GM21526 (cell line): Measurements from ENCODE around the gene COL25A1.

Source experiments
- ATAC-seq: cut with Tn5 transposase; IDR thresholded peaks from one replicate; pipeline ENCODE4 v1.9.1; 2021; ENCODE audit warnings: moderate library complexity; ENCODE audit not compliant: unreplicated experiment, low FRiP score

Gene COL25A1

DNA sequence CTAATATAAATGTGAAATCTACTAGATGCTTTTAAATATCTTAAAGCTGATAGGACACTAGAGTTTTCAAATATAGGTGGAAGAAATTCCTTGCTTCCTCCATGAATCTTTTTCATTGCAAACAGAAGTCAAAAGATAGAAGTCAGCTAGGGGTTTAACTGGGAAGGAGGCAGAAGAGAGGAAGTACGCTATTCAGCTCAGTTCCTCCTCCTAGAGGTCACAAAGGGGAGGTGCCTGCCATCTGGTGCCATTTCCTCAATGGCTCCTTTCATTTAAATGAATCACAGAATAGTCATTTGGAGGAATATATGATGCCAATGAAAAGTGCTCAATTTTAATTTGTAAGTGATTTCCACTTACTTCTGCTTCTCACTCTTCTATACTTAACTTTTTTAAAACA, 8.5 kb downstream of the COL25A1 start:
- ATAC-seq: peak; percentile 98

DNA sequence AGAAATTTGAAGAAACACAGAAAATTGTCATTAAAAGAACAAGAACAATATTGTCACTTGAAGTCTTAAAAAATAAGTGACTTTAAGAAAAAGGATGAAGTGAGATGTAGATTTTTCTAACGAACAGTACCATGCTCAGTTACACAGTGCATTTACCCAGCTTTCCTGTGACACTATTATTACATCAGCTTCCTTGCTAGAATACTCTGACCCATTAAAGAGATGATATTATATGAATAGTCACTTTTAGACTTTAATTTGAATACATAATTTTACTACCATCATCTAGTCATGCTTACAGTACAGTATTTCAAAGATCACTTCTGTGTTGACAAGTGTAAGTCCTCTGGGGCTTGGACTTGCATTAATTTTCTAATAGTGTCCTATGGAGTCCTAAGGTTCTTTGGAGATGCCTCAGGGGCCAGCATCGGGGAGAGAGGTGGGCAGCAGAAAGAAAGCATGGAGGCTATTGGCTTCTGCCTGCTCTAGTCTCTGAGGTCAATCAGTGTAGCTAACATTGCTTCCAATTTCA, 10.7 kb downstream of the COL25A1 start:
- no peak for ATAC-seq

DNA sequence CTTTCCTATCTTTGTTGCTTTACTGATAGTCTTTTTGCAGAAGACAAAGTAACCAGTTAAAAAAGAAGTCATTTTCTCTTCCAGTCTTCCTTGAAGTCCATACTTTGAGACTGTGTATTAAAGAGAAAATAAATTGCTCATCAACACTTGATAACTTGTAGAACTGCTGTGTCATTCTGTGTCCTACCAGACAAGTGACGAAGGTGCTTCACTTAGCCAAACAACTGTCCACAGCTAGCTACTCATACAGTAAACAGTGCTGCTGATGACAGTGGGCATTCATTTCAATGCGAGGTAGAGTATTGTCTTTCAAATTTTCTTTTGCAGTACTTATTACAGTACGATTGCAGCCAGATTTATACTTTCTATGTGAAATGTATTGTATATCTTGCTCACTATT, 11.5 kb downstream of the COL25A1 start:
- no peak for ATAC-seq

DNA sequence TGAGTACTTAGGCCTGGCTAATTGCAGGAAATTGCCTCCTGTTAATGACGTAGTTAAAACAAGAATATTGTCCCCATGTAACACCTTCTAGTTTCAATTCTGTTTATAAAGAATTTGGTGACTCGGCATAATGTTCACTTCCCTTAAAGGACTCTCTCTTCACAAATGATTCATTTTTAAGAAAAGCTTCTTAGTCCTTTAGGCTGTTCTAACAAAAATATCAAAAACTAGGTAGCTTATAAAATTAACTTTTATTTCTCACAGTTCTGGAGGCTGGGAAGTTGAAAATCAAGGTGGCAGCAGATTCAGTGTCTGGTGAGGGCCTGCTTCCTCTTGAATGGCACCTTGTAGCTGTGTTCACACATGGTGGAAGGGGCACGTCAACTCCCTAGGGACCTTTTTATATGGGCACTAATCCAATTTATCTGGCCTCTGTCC, 23.8 kb downstream of the COL25A1 start:
- peak; percentile 90 for ATAC-seq

DNA sequence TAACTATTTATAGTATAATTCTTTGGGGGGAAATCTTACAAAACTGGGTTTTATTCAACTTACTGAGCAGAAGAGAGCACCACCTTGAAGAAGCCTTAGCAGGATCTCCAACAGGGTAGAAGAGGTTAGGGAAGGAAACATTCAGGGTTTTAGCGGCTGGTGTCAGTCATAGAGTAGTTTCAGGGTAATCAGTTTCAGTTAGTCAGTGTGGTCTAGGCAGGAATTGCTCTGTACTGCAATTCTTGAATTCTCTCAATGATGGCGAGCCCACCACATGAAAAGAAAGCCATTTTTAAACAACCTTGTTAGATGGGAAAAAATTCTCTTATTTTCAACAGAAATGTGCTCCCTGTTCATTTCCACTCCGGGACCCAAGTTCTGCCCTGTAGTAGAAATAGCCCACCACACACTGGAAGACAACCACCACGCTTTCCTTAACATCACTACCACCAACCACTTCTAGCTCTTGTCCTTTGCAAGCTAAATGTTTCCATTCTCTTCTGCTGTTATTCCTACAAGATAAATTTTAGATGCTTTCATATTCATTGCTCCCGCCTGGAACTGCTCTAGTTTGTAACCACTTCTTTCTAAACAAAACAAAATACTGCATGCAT, 25.9 kb downstream of the COL25A1 start:
- peak; percentile 82 for ATAC-seq

DNA sequence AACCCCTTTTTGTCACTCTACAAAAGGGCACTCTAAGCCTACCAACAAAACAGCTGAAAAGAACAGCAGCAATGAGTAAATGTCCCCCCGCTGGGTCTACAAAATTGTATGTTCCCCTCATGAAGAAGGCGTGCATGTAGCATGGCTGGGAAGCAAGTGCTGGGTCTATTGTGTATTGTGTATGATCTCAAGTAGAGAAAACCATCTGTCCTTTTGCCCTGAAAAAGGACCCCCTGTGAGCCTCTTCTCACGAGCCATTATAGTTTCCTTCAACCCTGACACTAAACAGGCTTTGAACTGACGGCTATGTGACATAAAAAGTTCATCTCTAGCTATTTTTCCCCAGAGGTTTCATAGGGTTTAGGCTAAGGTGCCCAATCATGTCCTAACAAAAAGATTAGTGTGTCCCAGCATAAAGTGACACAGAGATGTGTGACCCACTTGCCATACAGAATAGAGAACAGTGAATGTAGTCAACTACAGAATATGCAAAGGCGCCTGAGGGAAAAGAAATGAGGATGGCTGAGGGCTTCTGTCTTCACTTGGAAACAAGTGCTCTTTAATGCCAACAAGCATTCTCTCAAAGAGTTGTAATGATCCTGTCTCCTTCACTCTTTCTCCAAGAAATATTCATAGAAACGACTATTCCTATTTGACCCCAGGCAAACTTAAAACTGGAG, 27.3 kb downstream of the COL25A1 start:
- ATAC-seq: no peak

DNA sequence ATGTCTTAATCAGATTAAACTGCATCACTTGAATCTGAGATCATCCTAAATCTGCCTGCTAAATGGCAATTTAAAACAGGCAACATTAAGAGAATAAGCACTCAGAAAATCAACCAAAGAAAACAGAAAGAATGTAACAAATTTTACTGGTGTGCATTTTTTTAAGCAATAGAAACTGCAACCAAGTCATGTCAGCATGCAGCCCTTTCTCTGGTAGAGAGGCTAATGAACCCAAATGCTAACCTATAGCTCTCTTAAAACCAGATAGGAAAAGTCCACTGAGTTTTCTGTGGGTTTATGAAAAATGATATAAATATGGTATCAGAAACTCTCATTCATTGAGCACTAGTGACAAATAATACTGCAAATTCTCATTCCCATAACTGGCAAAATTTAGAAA, 35.6 kb downstream of the COL25A1 start:
- no peak for ATAC-seq

DNA sequence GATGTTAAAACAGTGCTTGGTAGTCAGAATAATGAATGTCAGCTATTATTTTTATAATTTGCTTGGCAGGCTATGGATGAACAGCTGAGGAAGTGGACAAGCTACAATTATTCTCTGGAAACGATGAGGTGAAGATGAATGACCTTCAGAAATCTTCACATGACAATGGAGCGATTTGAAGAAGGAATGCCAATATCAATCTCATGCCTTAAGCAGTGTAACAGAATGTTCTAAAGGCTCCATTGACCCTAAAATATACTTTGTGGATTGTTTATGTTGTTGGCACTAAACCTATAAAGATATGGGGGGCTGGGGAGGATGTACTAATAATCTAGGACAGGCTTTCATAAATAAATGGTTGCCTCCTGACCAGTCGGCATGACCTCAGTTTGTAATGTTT, 36.2 kb downstream of the COL25A1 start:
- ATAC-seq: no peak

DNA sequence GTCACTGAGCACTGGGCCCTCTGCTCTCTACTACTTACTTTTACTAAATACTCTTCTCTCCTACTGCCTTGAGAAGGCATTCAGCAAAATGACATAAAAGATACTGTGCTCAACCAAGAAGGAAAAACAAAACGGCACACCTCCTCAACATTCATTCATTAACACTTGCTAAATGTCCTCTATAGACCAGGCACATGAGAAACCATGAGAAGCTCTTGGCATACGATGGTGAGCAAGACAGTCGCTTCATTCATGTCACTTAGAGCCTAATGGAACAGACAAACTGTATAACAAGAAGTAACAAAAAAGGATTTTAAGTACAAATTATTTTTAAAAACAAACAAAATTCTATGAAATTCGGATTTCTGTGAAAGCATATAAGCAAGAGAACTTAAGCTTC, 38.7 kb downstream of the COL25A1 start:
- ATAC-seq: no peak

DNA sequence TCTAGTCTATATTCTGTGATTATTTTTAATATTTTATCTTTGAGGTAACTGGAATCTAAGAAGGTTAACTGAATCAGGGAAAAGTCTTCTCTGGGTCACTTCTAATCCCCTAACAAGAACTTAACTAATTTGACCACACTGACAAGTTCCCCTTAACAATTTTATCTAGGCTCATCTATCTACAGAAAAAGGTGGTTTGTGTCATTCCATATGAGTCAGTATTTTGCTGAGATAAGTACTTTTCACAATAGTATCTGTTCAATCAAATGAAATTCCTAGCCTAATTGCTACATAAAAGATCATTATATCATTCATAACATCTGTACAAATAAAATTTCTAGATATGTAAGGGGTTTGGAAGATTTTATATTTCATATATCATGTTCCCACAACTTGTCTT, 45.6 kb downstream of the COL25A1 start:
- no peak for ATAC-seq

DNA sequence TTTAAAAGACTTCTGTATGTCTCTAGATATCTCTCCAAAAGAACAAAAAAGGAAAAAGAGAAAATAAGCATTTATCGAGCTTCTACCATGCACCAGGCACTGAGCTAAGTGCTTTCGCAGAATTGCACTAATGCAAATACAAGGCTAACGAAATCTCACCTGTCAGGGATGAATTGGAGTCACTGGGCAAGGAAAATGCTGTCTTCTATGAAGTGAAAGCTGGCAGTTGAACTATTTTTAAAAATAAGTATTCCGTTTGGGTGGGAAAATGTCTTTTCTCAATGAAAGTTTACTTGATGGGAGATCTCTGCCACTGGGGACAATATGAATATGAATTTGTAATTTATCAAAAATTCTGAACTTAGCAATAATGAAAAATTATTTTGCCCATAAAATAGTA, 47.6 kb downstream of the COL25A1 start:
- no peak for ATAC-seq

DNA sequence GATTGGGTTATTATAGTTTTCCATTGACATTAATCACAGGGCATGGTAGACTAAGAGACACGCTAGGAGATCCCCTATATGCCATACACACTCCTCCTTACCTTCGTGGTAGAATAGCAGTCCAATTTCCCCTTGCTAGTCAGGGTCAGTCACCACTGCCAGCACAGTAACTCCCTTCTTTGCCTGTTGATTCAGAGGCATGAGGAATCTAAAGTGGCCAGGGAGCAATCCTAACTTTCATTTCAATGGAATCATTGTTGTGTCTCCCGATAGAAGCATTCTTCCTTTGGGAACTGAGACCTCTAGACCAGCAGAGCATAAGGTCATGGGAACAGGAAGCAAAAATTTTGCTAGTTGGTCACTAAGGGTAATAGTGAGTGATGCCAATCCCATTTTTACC, 51.1 kb downstream of the COL25A1 start:
- no peak for ATAC-seq

DNA sequence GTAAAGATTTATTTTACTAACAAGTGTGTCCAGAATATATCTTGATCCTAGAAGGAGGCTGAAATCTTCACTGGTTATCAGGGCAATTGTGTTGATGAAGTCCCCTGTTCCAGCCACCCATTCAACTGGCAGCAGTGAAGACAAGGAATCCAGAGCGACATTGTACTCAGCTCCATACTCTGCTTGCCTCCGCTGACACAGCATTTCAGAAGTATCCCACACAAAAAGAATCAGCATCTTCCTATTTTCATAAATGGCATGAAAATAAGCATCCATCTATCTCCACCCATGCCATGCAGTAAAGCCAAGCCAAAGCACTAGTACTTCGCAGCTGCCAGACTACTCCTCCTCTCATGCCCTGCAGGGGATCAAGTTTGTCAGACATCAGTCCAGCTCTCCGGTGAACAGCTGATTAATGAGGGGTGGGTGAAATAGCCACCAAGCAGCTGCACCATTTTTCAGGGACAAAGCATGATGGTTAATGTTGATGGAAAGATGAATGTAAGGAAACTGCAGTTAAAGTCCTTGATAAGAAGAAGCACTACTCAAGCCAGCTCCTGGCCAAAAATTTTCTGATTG, 54.0 kb downstream of the COL25A1 start:
- no peak for ATAC-seq

DNA sequence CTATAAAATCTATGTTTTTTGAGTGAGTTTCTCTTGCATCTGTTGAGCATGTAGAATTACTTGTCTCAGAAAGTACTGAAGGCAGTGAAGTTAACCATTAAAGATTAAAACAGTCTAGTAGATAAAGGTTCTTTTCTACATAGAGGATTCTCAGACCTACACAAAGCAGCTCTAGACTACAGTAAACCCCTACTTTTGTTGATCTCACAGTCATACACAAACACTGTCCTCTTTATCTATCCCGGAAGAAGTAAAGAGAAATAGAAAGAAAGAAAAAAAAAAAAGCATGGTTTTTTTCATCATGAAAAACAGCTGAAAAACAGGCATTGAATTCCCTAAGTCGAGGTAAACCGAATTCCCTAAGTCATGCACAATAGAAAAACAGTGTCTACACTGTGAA, 58.6 kb downstream of the COL25A1 start:
- no peak for ATAC-seq

DNA sequence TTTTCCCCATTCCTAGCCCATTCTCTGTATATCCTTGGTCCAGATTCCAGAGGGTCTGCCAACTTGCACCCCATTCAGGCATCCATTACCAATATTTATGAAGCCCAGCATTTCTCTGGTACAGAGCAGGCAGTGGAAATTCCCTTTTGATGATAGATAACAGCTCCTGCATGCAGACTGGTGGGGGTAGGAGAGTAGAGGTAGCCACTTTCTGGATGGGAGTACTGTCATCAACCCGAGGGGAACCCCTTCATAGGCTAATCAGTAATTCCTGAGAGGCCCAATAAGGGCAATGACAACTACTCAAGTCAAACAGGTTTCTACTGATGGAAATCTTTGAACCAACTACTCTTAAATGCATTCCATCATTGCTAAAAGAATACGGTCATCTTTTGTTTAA, 63.7 kb downstream of the COL25A1 start:
- no peak for ATAC-seq

DNA sequence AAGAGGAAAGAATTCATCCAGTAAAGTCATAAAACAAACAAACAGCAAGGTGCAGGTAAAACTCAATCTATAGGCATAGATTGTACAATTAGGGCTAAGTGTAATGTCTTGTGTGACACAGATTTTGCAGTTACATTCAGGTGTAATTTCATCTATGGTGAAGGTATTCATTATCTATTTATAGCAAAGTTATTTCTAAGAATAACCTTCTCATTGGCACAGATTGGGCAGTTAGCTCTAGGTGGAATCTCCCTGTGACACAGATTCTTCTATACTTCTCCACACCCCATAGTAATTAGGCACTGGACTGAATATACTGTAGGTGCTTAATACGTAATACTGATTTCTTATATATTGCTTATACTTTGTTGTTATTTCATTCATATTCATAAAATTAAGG, 66.8 kb downstream of the COL25A1 start:
- ATAC-seq: no peak

DNA sequence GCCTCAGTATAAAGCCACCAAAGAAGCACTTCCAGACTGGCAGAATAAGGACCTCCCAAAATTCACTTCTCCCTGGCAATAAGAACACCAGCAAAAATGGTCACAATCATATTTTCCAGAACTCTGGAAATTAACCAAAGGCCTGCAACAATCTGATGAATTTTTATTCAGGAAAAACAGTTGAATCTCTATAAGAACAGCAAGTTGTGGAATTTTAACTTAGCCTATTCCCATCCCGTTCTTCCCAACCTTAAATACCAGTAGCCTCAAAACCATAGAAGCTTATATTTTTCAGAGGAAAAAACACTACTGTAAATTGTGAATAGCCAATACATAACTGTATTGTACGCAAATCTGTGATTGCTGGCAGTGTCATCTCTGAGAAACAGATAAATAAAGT, 67.9 kb downstream of the COL25A1 start:
- ATAC-seq: no peak

DNA sequence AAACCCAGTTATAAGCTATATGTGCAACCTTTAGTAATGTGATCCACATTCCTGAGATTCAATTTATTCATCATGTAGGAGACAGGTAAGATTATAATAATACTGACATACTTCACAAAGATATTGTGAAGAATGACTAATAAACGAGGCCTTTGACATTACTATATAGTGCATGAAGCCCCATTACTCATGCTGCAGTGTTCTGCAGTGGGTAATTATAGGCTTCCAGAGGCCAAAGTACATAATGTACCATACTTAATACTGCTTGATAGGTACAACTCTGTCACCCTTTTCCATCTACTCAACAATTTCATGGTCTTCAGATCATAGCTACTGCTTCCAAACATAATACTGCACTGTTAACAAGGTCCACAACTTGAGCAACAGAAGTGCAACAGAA, 68.9 kb downstream of the COL25A1 start:
- no peak for ATAC-seq

DNA sequence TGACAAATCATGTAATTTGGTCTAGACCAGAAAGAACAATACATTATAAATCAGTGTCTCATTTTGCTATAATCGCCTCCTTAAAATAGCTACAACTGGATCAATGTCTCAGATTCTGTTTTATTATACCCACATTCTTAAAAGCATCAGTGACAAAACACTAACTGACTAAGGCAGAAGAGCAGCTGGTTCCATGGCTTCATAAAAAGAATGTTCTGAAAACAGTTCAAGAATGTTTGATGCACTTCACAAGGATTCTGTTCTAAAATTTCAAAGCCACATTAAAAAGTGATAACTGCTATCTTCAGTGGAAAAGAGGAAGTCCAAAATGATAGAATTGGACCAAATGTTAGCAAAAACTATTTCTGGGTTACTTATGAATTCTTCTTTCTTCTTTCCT, 69.8 kb downstream of the COL25A1 start:
- no peak for ATAC-seq

DNA sequence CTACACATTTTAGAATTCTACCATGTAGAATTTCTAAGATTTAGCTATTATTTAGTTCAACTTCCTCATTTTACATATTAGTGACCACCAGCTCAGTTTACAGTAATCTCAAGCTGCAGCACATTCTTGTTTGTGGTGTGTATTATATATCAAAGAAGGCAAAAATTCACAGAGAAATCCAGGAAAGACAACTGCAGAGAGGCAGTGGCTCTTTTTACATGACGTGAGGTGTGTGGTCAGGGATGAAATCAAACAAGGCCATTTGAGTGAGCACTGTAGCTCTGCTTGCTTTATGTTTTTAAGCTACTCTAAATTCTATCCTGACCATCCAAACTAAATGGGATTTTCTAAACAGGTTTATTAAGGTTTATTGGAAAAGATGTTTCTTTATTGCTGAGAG, 71.1 kb downstream of the COL25A1 start:
- no peak for ATAC-seq

DNA sequence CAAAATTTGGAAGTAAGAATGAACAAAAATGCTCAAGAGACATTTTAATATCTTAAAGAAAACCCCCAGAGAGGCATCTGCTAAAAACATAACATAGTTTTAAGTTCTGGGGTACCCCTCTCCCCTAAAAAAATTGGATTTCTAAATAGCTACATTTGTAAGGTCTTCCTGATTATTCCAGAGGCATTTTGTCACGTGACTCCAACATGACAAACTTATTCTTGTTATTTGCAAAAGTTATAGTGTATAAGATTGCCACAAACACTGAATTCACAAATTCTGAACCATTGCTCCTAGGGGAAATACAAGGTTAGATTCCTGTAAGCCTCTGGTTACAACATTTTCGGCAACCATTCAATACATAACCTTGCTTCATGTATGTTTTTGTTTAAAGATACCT, 73.4 kb downstream of the COL25A1 start:
- ATAC-seq: no peak

DNA sequence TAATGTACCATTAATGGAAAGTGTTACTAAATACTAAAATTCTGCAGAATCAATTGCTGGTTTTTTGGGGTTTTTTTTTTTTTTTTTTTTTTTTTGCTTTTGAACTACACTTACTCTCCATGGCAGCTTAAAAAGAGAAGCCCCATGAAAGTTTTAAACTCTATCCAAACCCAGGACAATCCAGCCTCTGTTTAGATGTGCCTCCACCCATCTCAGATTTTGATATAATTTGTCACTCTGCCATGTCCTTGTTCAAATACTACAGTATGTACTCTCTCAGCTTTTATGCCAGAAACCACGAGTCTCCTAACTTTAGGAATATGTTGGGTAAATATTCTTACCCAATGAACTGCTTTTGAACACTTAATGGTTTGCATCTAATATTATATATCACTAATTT, 84.2 kb downstream of the COL25A1 start:
- ATAC-seq: no peak
